HEK293T (cell line): ENCODE measurements around the gene CDV3.
"Not testable (repeated sequence)": the region's sequence is repeated elsewhere in the genome, so short reads cannot be mapped to it uniquely, and the experiment has no call there.

Source experiments
- CTBP1 ChIP-seq: fragments of 450-650 bp; IDR thresholded peaks from 2 replicates; pipeline ENCODE4 v1.6.1; 2016; ENCODE audit warnings: borderline replicate concordance
- SUZ12 ChIP-seq: fragments of 450-650 bp; IDR thresholded peaks from 2 replicates; pipeline ENCODE4 v1.6.1; 2016; ENCODE audit warnings: mild to moderate bottlenecking

- not testable (repeated sequence) for TF ChIP-seq CTBP1, SUZ12
Observed at GRCh38 chr3:133537131-133537530, 36.4 kb upstream of the CDV3 start.
